Endothelial cell of umbilical vein (primary cell): ENCODE data around the gene FRS2. TPM values are rescaled to one million over a fixed set of nuclear protein-coding genes. Genes with fewer than 3 reads are reported as not detected.

ENCODE experiments used
- BruUV-seq: library from RNA; stranded (reverse); fragments of 400-500 nt; replicated peaks from 2 replicates; lab custom pipeline; 2021; lab: Mats Ljungman, UMichigan
- CTCF ChIA-PET: fragments of 300-600, 350-600 bp; sonication (Branson Sonifier 250); formaldehyde crosslinking; loops from one replicate; lab custom pipeline; 2021; ENCODE audit warnings: antibody characterized with exemption, inconsistent platforms; lab: Charles Lee
- POLR2A ChIA-PET: fragments of 300-600, 350-600 bp; sonication (Branson Sonifier 250); formaldehyde crosslinking; loops from one replicate; lab custom pipeline; 2021; ENCODE audit warnings: antibody characterized with exemption, inconsistent platforms; lab: Charles Lee
- DNase-seq: peaks from one replicate; pipeline ENCODE4 v3.0.0-alpha.2; 2011; ENCODE audit warnings: low read depth, low spot score
- FAIRE-seq: peaks from 2 replicates; lab custom pipeline; 2011; peaks lifted over from hg19 to GRCh38; lab: Jason Lieb, UNC
- H2AFZ ChIP-seq: 2 replicates; pipeline ENCODE4 v1.6.0; 2012; ENCODE audit warnings: low read depth, low read length, control low read depth, inconsistent platforms
- H3K27ac ChIP-seq: 2 replicates; pipeline ENCODE4 v1.5.1; 2011; ENCODE audit warnings: low read depth, mild to moderate bottlenecking, control low read depth, low read length, moderate library complexity; ENCODE audit not compliant: insufficient read depth
- H3K27me3 ChIP-seq, 2 experiments: 2 replicates each; pipeline versions ENCODE4 v1.6.0 to v1.6.1; 2011; ENCODE audit warnings: low read length in 2 of 2, mixed read lengths in 1 of 2; ENCODE audit not compliant: control insufficient read depth in 2 of 2, insufficient read depth in 2 of 2
- H3K36me3 ChIP-seq, 2 experiments: 2 replicates in 1 of 2; 3 replicates in 1 of 2; pipeline ENCODE4 v1.5.1; 2011; ENCODE audit warnings: low read length in 2 of 2, mild to moderate bottlenecking in 1 of 2, moderate library complexity in 1 of 2; ENCODE audit not compliant: control insufficient read depth in 2 of 2, insufficient read depth in 2 of 2; ENCODE audit errors: extremely low read depth in 1 of 2
- H3K4me1 ChIP-seq: 3 replicates; pipeline ENCODE4 v1.5.1; 2011; ENCODE audit warnings: mild to moderate bottlenecking, low read length; ENCODE audit not compliant: control insufficient read depth, insufficient read depth; ENCODE audit errors: extremely low read depth
- H3K4me2 ChIP-seq: 2 replicates; pipeline ENCODE4 v1.6.1; 2011; ENCODE audit warnings: low read length, control low read depth, mixed read lengths; ENCODE audit not compliant: insufficient read depth
- H3K4me3 ChIP-seq, 3 experiments: fragments of 200-600 bp in 1 of 3; sonication (generic), shearing (Covaris generic) in 1 of 3; replicated peaks in 1 of 3; 2 replicates each; pipeline ENCODE4 v1.5.1; 2011 to 2016; ENCODE audit warnings: control low read depth in 3 of 3, low read length in 3 of 3, mild to moderate bottlenecking in 2 of 3, inconsistent platforms in 1 of 3, low read depth in 1 of 3, moderate library complexity in 1 of 3; ENCODE audit not compliant: insufficient read depth in 1 of 3
- H3K79me2 ChIP-seq: 2 replicates; pipeline ENCODE4 v1.6.0; 2012; ENCODE audit warnings: low read length, inconsistent platforms; ENCODE audit not compliant: control insufficient read depth, insufficient read depth
- H3K9ac ChIP-seq: replicated peaks from 2 replicates; pipeline ENCODE3; 2011; ENCODE audit warnings: low read length, control low read depth; ENCODE audit not compliant: insufficient read depth; ENCODE audit errors: extremely low read depth
- H3K9me1 ChIP-seq: replicated peaks from 3 replicates; pipeline ENCODE4 v1.6.0; 2011; ENCODE audit warnings: mild to moderate bottlenecking, low read length; ENCODE audit not compliant: control insufficient read depth, insufficient read depth; ENCODE audit errors: extremely low read depth
- H3K9me3 ChIP-seq: replicated peaks from 2 replicates; pipeline ENCODE4 v1.5.1; 2012; ENCODE audit warnings: low read length, inconsistent platforms; ENCODE audit not compliant: control insufficient read depth, insufficient read depth
- H4K20me1 ChIP-seq: replicated peaks from 2 replicates; pipeline ENCODE3; 2011; ENCODE audit warnings: mild to moderate bottlenecking, low read length; ENCODE audit not compliant: control insufficient read depth, insufficient read depth; ENCODE audit errors: extremely low read depth
- CTCF ChIP-seq, 2 donors: IDR thresholded peaks; 1 replicate in 1 of 2; 2 replicates in 1 of 2; pipeline ENCODE4 v1.5.1; 2011; ENCODE audit warnings: low read length in 2 of 2, mild to moderate bottlenecking in 2 of 2, moderate library complexity in 2 of 2, control low read depth in 1 of 2, inconsistent platforms in 1 of 2, low read depth in 1 of 2; ENCODE audit not compliant: insufficient read depth in 1 of 2; ENCODE audit errors: extremely low read depth in 1 of 2
- FOS ChIP-seq: IDR thresholded peaks from 2 replicates; pipeline ENCODE4 v1.6.1; 2011; ENCODE audit warnings: mild to moderate bottlenecking, low read length, moderate library complexity, borderline replicate concordance; ENCODE audit not compliant: insufficient read depth
- GATA2 ChIP-seq: IDR thresholded peaks from 2 replicates; pipeline ENCODE4 v1.7.0; 2011; ENCODE audit warnings: low read depth, mild to moderate bottlenecking, moderate library complexity, mixed read lengths, low read length; ENCODE audit not compliant: insufficient read length, insufficient read depth
- MYC ChIP-seq: IDR thresholded peaks from one replicate; pipeline ENCODE4 v1.6.1; 2011; ENCODE audit warnings: mild to moderate bottlenecking, low read depth, low read length
- dilution Hi-C: fragments of 300-500 bp; cut with MboI; formaldehyde crosslinking; loops from one replicate; pipeline ENCODE4 v1.15.0; 2019; ENCODE audit warnings: low sequenced_read_pairs; ENCODE audit not compliant: extremely low pct_ligation_motif_present
- intact Hi-C: fragments of 100-400 bp; cut with micrococcal nuclease; formaldehyde crosslinking; loops from one replicate; pipeline ENCODE4 v1.10.0; 2022
- polyA plus RNA-seq, 4 experiments: library from polyadenylated mRNA; depleted of rRNA in 3 of 4; stranded (reverse) in 3 of 4; unstranded in 1 of 4; fragments of >200 nt; gene quantifications; 2 replicates each; pipeline versions ENCODE4 v1.2.1 to v1.2.3, GENCODE V29; 2011 to 2012; ENCODE audit warnings: missing spikeins in 1 of 4
- total RNA-seq: library from RNA; stranded (reverse); gene quantifications from 2 replicates; pipeline ENCODE4 v1.2.3, GENCODE V29; 2021

FRS2 gene
- total and polyA plus RNA-seq, 2 donors (not counting 3 experiments of a cell fraction or from before 2014, with no cell fraction given), result 6.3 to 15.5 TPM

GRCh38 chr12:69502345-69503081, 32.3 kb downstream of the FRS2 start:
- Histone ChIP-seq H3K9ac (no peak overlapping the region), H3K4me2 (no peak overlapping the region), H4K20me1 (peaks cover 9% of the 10 kb centered on the region), H3K36me3 (no peaks in the 10 kb centered on the region), H3K4me3 (no peak overlapping the region), H3K79me2 (peaks cover 78% of the 10 kb centered on the region), H3K4me1 (no peaks in the 10 kb centered on the region), H3K27me3 (no peaks in the 10 kb centered on the region), H3K27ac (no peak overlapping the region), H2AFZ (no peak overlapping the region), H3K9me3 (no peaks in the 10 kb centered on the region), H3K9me1 (no peaks in the 10 kb centered on the region)
- DNase-seq (no peak), FAIRE-seq (no peak)
- dilution Hi-C loops, result no loop called here
- no TSS peak for BruUV-seq
- ChIA-PET POLR2A (no interaction called here), CTCF (interaction anchor here (1.0 to 1.5 kb wide), 4 partner anchors 9 to 68 kb away, joined by 3 to 5 read pairs (median 4); no protein-coding TSS in a partner anchor)
- intact Hi-C loops, result no loop called here
- TF ChIP-seq CTCF (IDR thresholded peaks at IDR 0.05; ENCODE audit: extremely low read depth in 1 of 2, insufficient read depth in 1 of 2, low read depth in 1 of 2, low read length in 2 of 2) (no peak), GATA2 (no peak), FOS (no peak), MYC (no peak)
